ENCODE results near the gene RAB44.
A peak's percentile ranks its signal among the peaks of the same experiment; 100 is the strongest.

The RAB44 gene

DNA sequence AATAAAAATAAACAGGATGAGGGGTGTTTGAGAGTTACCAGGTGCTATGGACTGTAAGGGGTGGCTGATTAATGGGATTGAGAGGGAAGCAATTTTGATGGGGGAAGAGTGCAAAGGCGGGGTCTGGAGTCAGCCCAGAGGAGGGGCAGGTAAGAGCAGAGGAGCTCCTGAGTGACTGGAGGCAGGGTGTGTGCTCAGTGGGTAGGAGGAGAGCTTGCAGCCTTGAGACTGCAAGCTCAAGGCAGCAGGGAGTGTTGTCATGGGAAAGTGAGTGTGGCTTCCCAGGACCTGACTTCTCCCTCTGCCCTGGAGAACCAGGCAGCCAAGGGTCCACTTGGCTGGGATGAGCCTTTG, 54.2 kb downstream of the RAB44 start:
- DNase-seq (ENCODE audit: low read depth in 1 of 2, low spot score in 1 of 2): no peak

DNA sequence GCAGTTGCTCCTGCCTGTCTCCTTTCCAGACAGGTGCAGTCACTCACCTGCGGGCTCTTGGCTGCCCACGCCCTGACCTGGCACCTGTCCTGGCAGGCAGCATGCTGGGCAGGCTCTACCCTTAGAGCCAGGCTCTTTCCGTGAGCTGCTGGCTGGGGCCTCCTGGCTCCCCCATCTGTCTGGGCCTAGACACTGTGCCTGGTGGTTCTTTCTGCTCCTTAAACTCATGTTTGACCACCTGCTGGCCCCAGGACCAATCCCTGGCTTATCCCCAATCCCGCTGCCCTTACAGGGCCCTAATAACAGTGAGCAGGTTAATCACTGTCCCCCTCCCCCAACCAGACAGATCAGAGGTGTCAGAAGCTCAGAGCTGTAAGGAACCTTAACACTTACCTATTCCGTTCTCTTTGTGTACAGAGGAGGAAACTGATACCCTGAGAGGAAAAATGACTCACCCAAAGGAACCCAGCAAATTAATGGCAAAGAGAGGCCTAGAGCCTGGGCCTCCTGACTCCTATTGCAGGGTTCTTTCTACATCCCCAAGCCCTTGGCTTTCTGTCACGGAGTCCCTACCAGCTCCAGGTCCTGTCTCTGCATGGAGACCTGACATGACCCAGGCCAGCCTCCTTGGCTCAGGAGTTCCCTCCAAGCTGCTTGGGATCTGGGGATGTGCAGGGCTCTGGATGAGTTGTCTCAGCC, 54.7 kb downstream of the RAB44 start:
- DNase-seq (ENCODE audit: low read depth in 1 of 2, low spot score in 1 of 2): no peak

DNA sequence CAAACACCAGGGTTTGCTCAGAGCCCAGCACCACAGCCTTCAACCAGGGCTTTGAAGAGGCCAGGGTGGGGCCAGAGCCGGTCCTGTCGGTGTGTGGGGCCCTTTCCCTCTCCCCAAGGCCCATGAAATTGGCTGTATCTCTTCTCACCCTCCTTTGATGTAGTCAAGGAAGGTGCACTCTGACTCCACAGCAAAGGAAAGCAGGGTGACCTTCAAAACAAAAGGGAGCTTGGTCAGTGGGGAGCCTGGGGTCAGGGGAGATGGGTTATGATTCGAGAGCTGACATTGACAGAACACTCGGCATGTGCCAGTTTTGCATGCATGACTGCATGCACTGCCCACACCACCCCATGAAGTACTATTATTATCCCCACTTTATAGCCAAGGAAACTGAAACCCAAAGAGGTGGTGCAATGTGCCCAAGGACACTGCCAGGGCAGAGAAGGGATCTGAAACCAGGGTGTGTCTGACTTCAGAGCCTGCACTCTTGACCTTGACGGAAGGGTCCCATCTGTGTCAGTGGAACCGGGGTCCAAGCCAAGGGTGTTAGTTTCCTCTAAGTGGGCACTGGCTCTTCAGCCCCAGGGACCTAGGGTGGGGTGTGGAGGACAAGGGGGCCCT, 55.4 kb downstream of the RAB44 start:
- no peak for DNase-seq (ENCODE audit: low read depth in 1 of 2, low spot score in 1 of 2)

DNA sequence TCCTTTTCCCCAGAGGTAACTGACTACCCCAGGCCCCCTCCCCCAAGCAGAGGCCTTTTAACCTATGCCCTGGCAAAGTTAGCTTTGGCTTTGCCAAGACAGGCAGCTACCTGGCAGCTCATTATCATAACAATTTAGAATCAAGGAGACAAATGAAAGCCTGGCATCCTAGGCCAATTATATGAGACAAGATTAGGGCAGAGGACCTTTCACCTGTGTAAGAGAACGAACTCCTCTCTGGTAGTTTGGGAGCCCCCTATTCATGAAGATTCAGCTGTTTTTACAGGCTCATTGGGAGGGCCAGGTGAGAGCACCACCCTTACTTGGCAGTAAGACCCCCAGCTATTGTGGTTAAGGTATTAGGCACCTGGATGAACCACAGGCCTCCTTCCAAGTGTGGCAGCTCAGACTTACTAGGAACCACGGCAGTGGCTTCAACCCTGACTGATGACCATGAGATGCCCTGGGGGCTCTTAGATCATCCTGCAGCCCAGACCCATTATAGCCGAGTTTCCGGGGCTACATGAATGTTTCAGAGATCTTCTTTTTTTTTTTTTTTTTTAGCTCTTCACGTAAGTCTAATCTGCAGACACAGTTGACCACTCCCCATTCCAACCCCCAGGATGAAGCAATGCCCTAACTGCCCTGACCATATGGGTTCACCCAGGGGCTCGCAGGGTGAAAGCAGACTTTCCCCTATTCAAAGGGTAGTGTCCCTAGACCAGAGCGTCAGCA, 56.2 kb downstream of the RAB44 start:
- no peak for DNase-seq (ENCODE audit: low read depth in 1 of 2, low spot score in 1 of 2)

DNA sequence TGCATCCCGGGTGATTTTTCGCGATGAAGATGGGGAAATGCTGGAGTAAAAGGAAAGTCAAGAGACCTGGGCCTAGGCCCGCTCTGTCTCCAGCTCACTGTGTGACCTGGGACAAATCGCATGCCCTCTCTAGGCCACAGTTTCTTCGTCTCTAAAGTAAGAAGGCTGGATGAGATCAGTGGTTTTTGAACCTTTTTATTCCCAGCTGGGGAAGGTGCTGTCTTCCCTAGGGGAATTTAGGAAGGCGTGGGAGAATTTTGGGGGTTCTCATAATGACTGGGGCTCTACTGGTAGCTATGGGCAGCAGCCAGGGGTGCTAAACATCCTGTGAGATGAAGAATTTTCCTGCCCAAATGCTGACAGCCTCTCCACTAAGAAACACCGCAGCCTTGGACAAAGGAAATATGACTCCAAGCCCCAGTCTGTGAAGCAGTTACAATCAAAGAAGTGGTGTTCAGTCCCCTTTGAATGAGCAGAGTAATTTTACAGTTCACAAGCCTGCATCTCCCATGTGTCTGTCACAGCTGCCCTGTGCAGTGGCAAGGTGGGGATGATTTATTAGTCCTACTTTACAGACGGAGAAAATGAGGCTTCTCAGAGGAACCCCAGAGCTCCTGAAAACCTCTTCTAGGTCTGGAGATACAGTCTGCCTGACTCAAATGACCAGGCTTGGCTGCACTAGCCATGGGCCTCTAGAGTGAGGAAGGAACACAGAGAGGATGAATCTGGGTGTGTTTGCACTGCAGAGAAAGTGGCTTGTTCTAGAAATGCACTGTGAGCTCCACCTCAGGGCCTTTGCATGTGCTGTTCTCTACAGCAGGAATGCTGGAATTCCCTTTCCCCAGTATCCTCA, 57.2 kb downstream of the RAB44 start:
- DNase-seq (ENCODE audit: low read depth in 1 of 2, low spot score in 1 of 2): no peak

DNA sequence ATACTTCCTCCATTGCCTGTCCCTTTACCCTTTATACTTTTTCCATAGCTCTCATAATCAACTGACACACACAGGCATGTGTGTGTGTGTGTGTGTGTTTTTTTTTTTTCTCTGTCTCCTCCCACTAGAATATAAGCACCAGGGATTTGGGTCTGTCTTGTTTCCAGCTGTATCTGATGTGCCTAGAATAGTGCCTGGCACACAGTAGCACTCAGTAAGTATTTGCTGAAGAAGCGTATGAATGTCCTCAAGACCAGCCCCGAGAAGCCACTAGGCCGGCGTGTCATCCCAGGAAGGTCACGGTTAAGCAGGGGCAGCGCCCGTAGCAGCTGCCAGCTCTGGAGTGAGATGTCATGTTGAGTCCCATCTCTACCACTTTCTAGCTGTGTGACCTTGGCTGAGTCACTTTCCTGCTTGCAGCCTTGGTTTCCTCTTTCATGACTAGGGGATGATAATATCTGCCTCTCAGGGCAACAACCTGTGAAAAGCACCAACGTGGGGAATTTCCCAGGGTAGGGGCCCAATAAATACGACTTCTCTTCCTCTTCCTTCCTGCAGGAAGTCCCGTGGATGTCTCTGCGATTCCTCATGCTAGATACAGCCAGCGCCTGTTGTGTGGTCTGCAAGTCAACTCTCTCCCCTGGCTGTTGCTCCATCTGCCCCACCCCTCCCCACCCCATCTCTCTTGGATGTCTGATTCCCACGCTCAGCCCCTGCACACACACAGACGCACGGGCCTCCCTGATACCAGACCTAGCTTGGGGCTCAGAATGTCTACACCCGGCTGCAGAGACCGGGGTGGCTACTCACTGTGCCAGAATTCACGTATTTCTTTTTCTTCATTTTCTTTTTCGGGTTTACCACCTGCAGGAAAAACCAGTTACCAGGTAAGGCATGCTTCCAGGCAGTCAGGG, 58.1 kb downstream of the RAB44 start:
- peak; percentile 30 to 35 for DNase-seq (ENCODE audit: low read depth in 1 of 2, low spot score in 1 of 2)

DNA sequence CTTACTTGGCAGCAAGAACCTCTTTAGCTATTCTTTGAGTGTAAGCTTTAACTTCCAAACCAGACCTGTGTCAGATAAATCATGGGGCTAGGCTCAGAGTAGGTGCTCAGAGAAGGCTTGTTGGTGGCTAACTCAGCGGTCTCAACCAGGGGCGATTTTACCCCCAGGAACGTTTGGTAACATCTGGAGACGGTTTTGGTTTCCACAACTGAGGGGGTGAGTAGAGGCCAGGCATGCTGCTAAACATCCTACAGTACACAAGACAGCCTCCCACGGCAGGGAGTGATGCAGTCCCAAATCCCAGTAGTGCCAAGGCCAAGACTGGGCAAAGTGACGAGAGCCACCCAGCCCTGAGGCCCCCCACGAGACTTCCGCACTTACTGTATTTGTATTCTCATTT, 59.2 kb downstream of the RAB44 start:
- no peak for DNase-seq (ENCODE audit: low read depth in 1 of 2, low spot score in 1 of 2)

DNA sequence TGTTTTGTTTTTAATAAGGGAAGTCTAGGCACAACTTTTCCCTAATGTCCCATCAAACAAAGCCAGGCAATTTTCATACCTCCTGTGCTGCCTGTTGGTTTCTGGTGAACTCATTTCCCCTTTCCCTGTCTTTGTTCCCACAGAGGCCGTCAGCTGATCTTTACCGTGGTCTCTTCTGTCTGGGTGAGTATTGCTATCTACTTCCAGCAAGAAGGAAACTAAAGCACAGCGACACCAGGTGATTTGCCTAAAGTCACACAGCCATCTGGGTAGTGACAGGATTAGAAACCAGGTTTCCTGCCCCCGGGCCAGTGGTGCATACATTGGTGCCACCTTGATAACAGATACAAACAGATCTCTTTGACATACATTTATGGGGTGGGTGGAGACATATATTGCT, 59.6 kb downstream of the RAB44 start:
- DNase-seq (ENCODE audit: low read depth in 1 of 2, low spot score in 1 of 2): no peak

DNA sequence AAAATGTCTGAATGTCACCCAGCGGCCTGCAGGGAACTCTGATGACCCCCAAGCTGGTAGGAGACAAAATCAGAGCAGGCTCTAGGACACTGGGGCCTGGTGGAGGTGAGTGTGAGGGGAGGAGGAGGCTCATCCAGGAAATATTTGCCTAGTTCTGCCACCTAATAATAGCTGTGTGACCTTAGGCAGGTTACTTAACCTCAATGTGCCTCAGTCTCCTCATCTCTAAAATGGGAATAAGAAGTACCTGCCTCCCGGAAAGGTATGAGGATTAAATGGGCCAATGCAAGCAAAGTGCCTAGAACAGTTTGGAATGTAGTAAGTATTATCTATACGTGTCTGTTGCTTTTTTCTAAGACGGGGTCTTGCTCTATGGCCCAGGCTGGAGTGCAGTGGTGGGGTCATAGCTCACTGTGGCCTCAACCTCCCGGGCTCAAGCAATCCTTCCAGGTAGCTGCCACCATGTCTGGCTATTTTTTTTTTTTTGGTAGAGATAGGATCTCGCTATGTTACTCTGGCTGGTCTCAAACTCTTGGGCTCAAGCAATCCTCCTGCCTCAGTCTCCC, 60.4 kb downstream of the RAB44 start:
- no peak for DNase-seq (ENCODE audit: low read depth in 1 of 2, low spot score in 1 of 2)

DNA sequence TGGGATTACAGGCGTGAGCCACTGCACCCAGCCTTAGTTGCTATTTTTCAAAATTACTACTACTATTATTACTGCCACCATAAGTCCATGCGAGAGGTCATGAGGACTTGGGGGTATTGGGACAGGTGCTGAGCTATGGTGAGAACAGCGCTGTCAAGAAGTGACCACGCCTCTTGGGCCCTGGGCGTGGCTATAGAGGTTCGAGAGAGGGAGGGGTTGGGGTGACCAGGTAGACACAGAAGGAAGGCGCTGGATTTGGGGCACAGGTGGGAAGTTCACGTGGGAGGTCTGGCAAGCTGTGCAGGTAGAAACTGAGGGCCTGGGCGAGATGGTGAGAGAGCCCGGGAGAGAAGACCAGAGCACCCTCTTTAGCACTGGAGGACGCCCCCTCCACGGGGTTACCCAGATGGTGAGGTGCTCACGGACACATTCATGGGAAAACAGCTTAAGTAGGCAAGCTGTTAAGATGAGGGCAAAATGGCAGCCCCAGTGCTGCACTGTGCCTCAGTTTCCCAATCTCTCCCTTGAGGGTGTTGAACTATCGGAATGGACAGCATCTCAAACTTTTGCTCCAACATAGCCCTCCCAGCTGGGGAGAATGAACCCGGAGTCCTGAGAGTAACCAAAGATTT, 61.0 kb downstream of the RAB44 start:
- no peak for DNase-seq (ENCODE audit: low read depth in 1 of 2, low spot score in 1 of 2)

DNA sequence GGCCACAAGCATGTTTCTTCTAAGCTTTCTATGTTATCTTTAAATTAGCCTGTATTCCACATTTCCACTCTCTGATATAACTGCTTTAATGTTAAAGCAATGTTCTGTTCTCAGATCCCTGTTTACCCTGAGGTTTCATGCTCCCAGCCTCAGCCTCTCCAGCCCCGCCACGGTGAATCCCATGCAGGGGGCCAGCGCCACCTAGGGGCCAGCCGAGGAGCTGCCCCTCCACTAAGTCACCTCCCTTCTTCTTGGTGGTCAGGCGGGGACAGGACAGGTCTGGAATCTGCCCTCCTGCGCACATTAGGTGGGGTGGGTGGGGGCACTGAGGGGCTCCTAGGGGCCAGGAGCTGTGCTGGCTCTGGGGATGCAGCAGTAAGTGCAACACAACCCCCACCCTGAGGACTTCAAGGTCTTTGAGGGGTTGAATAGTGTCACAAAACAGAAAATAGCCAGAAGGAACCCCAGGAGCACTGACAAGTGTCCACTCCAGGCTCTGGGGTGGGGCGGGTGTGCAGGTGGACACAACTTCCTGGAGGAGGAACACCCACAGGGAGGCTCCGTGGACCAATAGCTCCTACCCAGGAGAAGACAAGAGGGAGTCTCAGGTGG, 61.6 kb downstream of the RAB44 start:
- DNase-seq (ENCODE audit: low read depth in 1 of 2, low spot score in 1 of 2): peak; percentile 69 to 77

DNA sequence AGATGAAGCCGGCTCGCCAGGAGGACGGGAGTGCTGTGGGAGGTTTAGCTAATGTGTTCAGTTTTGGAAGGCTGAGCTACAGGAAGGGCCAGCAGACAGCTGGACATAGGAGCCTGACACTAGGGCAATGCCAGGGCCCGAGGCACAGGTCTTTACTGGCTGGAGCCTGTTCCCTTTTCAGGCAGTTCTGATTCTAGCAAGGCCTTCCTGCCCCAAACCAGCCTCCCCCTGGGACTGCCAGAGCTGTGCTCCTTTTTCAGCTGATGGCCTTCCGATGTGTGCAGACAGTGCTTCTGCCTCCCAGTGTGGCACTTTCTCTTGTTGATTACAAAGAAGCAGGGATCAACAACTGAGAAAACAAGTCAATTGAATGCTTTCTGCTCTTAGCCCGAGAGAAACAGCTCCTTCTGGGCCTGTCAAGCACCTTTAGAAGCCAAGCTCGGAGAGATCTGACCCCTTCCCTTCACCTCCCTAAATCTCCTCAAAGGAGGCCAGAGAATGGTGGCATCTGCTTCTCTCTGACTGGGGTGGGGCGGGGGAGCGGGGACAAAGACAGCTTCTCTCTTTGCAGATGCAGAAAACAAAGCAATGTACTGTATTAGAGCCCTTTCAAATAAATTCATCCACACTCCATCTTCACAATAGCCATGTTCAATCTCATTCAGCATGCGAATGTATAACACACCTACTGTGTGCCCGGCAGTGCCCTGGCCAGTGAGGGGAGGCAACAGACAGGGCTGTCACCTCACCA, 63.2 kb downstream of the RAB44 start:
- no peak for DNase-seq (ENCODE audit: low read depth in 1 of 2, low spot score in 1 of 2)

DNA sequence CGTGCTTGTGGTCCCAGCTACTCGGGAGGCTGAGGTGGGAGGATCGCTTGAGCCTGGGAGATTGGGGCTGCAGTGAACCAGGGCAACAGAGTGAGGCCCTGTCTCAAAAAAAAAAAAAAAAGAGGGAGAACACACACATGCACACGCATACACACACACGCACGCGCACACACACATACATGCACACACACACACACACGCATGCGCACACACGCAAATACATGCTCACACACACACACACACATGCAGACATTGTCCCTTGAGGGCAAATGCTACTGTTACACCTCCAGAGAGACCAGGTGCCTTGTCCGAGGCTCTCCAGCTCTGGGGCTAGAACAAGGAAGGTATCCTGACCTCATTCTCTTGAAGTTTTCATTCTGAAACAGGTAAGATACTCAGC, 64.5 kb downstream of the RAB44 start:
- DNase-seq (ENCODE audit: low read depth in 1 of 2, low spot score in 1 of 2): no peak

DNA sequence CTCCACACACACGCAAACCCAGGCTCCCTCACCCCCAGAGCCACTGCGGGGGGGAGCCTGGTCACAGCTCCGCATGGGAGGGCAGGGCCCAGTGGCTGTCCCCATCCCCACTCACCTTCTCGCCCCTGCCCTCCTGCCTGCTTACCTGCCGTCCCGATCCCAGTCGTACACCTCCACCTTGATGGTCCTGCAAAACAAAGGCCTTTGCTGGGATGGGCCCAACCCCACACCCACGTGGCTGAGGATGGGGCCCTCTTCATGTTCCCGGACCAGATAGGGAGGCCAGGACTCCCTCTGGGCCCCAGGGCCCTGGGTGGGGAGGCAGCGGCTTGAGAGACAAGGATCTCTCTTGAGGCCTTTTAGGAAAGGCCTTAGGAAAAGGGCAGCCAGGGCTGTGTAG, 67.6 kb downstream of the RAB44 start:
- DNase-seq (ENCODE audit: low read depth in 1 of 2, low spot score in 1 of 2): no peak

DNA sequence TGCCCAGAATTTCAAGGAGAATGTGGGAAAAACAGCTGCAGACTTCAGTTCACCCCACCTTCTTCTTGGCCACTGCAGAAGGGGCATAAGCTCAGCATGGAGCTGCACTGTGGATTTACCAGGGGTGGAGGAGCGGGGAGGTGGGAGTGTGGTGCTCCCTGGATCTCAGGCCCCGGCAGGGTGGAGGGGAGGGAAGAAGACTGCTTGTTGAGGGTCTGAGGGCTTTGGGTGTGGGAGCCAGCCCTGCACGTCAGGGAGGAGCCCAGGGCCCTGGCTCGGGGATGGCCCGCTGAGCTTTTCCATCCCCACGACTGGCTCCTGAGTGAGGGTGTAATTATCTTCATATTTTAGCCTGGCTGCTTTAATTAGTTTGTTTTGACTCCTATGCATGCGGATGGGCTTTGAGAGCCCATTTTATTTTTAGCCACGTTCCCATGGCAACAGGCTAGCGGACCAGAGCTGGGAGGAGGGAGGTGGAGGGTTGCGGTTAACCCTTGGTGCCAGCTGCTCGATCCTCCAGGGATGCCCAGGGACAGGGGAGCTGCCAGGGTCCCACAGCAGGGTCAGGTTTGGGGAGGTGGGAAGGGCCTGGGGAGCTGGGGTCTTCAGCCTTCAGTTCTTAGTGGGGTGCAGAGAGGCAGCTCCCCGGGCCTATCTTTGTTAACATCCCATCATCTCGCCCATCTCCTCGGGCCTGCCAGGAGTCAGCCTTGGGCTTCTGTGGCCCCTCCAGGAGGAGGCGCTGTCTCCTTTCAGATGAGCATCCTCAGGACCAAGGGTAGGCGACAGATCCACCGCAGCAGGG, 68.2 kb downstream of the RAB44 start:
- peak; percentile 60 to 68 for DNase-seq (ENCODE audit: low read depth in 1 of 2, low spot score in 1 of 2)

DNA sequence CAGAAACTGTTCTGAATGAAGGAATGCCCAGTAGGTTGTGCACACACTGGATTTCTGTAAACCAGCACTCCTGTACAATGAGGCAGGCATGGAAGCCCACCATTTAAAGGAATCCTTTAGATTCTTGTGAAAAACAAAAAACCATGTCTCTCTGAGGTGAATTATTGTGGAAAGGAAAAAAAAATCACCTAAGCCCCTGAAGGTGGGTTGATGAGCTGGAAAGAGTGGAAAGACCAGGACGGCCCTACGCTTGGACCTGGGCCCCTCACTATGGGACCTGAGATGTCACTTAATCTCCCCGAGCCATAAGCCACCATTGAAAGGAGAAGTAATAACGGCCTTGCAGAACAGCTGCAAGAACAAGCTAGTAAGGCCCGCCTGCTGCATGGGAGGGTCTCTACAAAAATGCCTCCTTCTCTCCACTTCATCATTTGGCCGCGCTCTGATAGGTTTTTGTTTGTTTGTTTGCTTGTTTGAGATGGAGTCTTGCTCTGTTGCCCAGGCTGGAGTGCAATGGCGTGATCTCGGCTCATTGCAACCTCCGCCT, 68.8 kb downstream of the RAB44 start:
- DNase-seq (ENCODE audit: low read depth in 1 of 2, low spot score in 1 of 2): no peak

DNA sequence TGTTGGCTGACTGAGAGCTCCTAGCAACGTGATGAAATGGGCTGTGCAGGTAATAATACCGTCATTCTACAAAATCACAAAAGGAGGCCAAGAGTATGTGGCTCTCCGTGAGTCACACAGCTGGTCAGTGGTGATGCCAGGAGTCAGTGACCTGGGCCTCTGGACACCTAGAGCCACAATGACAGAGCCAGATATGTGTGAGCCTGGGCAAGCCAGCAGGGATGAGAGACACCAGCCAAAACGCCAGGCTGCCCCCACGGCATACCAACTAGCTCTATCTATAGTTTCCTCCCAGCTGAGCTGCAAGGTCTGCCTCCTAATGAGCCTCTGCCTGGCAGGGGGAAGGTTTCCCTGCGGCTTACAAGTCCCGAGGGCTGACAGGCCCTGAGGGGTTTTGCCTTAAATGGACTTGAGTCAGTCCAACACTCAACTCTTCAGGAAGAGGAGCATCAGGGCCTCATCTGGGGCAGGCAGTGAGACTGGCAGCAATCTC, 71.6 kb downstream of the RAB44 start:
- no peak for DNase-seq (ENCODE audit: low read depth in 1 of 2, low spot score in 1 of 2)
